ENCODE results near the gene HYDIN. TPM values are rescaled to one million over a fixed set of nuclear protein-coding genes. Genes with fewer than 3 reads are reported as not detected.

HYDIN gene
- polyA plus RNA-seq, 1 donor from 2014 or later, result 2.2 TPM

DNA sequence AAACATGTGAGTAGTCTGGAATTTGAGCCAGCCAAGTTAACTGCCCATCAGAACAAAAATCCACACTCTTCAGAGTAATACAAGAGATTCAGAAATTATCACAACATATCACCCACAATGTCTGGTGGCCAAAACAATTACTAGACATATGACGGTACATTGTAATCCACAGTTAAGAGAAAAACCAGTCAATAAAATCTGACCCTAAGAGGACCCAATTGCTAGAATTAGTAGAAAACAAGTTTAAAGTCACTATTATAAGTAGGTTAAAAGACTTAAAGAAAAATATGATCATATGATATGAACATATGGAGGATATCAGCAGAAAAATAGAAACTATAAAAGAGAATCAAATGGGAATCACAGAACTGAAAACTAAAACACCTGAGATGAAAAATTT lies 42.9 kb upstream of the HYDIN start:
- no peak overlapping the region for H3K27ac ChIP-seq (ENCODE audit: low read length)
- TF ChIP-seq POLR2AphosphoS5 (IDR thresholded peaks at IDR 0.05) (no peak), TAF1 (IDR thresholded peaks at IDR 0.05; ENCODE audit: low read depth) (no peak), MXI1 (conservative IDR thresholded peaks at IDR 0.05; ENCODE audit: poor library complexity, severe bottlenecking) (no peak), SMC3 (conservative IDR thresholded peaks at IDR 0.05; ENCODE audit: poor library complexity) (no peak), RAD21 (conservative IDR thresholded peaks at IDR 0.05) (no peak), EZH2 (IDR thresholded peaks at IDR 0.05; ENCODE audit: borderline replicate concordance, insufficient read depth, low read length, poor library complexity, severe bottlenecking) (no peak)
- TF ChIP-seq, protein P1, sequence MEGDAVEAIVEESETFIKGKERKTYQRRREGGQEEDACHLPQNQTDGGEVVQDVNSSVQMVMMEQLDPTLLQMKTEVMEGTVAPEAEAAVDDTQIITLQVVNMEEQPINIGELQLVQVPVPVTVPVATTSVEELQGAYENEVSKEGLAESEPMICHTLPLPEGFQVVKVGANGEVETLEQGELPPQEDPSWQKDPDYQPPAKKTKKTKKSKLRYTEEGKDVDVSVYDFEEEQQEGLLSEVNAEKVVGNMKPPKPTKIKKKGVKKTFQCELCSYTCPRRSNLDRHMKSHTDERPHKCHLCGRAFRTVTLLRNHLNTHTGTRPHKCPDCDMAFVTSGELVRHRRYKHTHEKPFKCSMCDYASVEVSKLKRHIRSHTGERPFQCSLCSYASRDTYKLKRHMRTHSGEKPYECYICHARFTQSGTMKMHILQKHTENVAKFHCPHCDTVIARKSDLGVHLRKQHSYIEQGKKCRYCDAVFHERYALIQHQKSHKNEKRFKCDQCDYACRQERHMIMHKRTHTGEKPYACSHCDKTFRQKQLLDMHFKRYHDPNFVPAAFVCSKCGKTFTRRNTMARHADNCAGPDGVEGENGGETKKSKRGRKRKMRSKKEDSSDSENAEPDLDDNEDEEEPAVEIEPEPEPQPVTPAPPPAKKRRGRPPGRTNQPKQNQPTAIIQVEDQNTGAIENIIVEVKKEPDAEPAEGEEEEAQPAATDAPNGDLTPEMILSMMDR (IDR thresholded peaks at IDR 0.05; ENCODE audit: poor library complexity, severe bottlenecking), result no peak
- no peak overlapping the region for H3K4me2 ChIP-seq (ENCODE audit: low read length)
- H3K36me3 ChIP-seq (ENCODE audit: insufficient read depth, low read length), result no peaks in the 10 kb centered on the region
- H3K27me3 ChIP-seq (ENCODE audit: insufficient read depth, low read depth, low read length), result no peaks in the 10 kb centered on the region
- H3K9me3 ChIP-seq (ENCODE audit: low read length), result peaks cover 3% of the 10 kb centered on the region
- H4K20me1 ChIP-seq (ENCODE audit: insufficient read depth), result no peaks in the 10 kb centered on the region
- no peaks in the 10 kb centered on the region for H3K79me2 ChIP-seq (replicated peaks; ENCODE audit: insufficient read depth, low read length)
- H3K9ac ChIP-seq (ENCODE audit: low read length), result no peak overlapping the region
- H3K4me3 ChIP-seq (ENCODE audit: low read length), result no peak overlapping the region
- no peaks in the 10 kb centered on the region for H3K9me2 ChIP-seq (ENCODE audit: insufficient read depth, low read length)
- no peak overlapping the region for H2AFZ ChIP-seq (ENCODE audit: low read depth, low read length)
- no peaks in the 10 kb centered on the region for H3F3A ChIP-seq (ENCODE audit: insufficient read depth, low read length, poor library complexity, severe bottlenecking)

- Histone ChIP-seq H3K4me2 (ENCODE audit: low read length) (no peak overlapping the region), H3K79me2 (replicated peaks; ENCODE audit: insufficient read depth, low read length) (no peaks in the 10 kb centered on the region), H3K9me3 (ENCODE audit: low read length) (no peaks in the 10 kb centered on the region), H3K9ac (ENCODE audit: low read length) (no peak overlapping the region), H4K20me1 (ENCODE audit: insufficient read depth) (no peaks in the 10 kb centered on the region), H3K27me3 (ENCODE audit: insufficient read depth, low read depth, low read length) (no peaks in the 10 kb centered on the region), H3F3A (ENCODE audit: insufficient read depth, low read length, poor library complexity, severe bottlenecking) (no peaks in the 10 kb centered on the region), H2AFZ (ENCODE audit: low read depth, low read length) (no peak overlapping the region), H3K36me3 (ENCODE audit: insufficient read depth, low read length) (no peaks in the 10 kb centered on the region), H3K4me3 (ENCODE audit: low read length) (no peak overlapping the region), H3K9me2 (ENCODE audit: insufficient read depth, low read length) (no peaks in the 10 kb centered on the region), H3K27ac (ENCODE audit: low read length) (no peak overlapping the region)
- TF ChIP-seq RAD21 (conservative IDR thresholded peaks at IDR 0.05) (no peak), MXI1 (conservative IDR thresholded peaks at IDR 0.05; ENCODE audit: poor library complexity, severe bottlenecking) (no peak), TAF1 (IDR thresholded peaks at IDR 0.05; ENCODE audit: low read depth) (no peak), EZH2 (IDR thresholded peaks at IDR 0.05; ENCODE audit: borderline replicate concordance, insufficient read depth, low read length, poor library complexity, severe bottlenecking) (no peak)
Observed at GRCh38 chr16:71264299-71264698, 33.8 kb upstream of the HYDIN start.

GRCh38 chr16:71263582-71263981 lies 33.1 kb upstream of the HYDIN start:
- no peaks in the 10 kb centered on the region for H4K20me1 ChIP-seq (ENCODE audit: insufficient read depth)
- no peaks in the 10 kb centered on the region for H3F3A ChIP-seq (ENCODE audit: insufficient read depth, low read length, poor library complexity, severe bottlenecking)
- no peak overlapping the region for H3K4me2 ChIP-seq (ENCODE audit: low read length)
- no peak overlapping the region for H2AFZ ChIP-seq (ENCODE audit: low read depth, low read length)
- no peaks in the 10 kb centered on the region for H3K9me2 ChIP-seq (ENCODE audit: insufficient read depth, low read length)
- no peaks in the 10 kb centered on the region for H3K27me3 ChIP-seq (ENCODE audit: insufficient read depth, low read depth, low read length)
- H3K4me3 ChIP-seq (ENCODE audit: low read length), result no peak overlapping the region
- no peaks in the 10 kb centered on the region for H3K9me3 ChIP-seq (ENCODE audit: low read length)
- no peaks in the 10 kb centered on the region for H3K36me3 ChIP-seq (ENCODE audit: insufficient read depth, low read length)
- H3K27ac ChIP-seq (ENCODE audit: low read length), result no peak overlapping the region
- no peak overlapping the region for H3K9ac ChIP-seq (ENCODE audit: low read length)
- TF ChIP-seq EP300 (conservative IDR thresholded peaks at IDR 0.05; ENCODE audit: poor library complexity, severe bottlenecking) (no peak), REST (IDR thresholded peaks at IDR 0.05; ENCODE audit: borderline replicate concordance) (no peak), POLR2AphosphoS5 (IDR thresholded peaks at IDR 0.05) (no peak), RAD21 (conservative IDR thresholded peaks at IDR 0.05) (no peak), MXI1 (conservative IDR thresholded peaks at IDR 0.05; ENCODE audit: poor library complexity, severe bottlenecking) (no peak), TAF1 (IDR thresholded peaks at IDR 0.05; ENCODE audit: low read depth) (no peak), EZH2 (IDR thresholded peaks at IDR 0.05; ENCODE audit: borderline replicate concordance, insufficient read depth, low read length, poor library complexity, severe bottlenecking) (no peak), SMC3 (conservative IDR thresholded peaks at IDR 0.05; ENCODE audit: poor library complexity) (no peak)
- TF ChIP-seq, protein P1 (IDR thresholded peaks at IDR 0.05; ENCODE audit: poor library complexity, severe bottlenecking), result no peak
- no peaks in the 10 kb centered on the region for H3K79me2 ChIP-seq (replicated peaks; ENCODE audit: insufficient read depth, low read length)
